ENCODE data around the gene CCND1. TPM values are rescaled to one million over a fixed set of nuclear protein-coding genes. Genes with fewer than 3 reads are reported as not detected.

Gene CCND1
- 100 to 1,000 TPM; 108 to 259 (median 168) TPM for total RNA-seq

DNA sequence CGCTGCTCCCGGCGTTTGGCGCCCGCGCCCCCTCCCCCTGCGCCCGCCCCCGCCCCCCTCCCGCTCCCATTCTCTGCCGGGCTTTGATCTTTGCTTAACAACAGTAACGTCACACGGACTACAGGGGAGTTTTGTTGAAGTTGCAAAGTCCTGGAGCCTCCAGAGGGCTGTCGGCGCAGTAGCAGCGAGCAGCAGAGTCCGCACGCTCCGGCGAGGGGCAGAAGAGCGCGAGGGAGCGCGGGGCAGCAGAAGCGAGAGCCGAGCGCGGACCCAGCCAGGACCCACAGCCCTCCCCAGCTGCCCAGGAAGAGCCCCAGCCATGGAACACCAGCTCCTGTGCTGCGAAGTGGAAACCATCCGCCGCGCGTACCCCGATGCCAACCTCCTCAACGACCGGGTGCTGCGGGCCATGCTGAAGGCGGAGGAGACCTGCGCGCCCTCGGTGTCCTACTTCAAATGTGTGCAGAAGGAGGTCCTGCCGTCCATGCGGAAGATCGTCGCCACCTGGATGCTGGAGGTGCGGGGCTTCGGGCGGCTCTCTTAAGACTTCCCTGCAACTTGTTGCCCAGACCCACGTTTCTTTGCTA is at the start of gene CCND1:
TSS of gene CCND1 (plus strand) at position 162 of the 587 bp plus-strand sequence. CDS start at position 320, 158 bp downstream.
- WGBS, 2 donors: 1 to 2% methylated on average over 33 to 37 of the region's 49 CpGs
- H3K4me3 ChIP-seq: peak within 1 kb of the TSS; percentile 59 to 81 (median 68)
- TF ChIP-seq POLR2A (IDR thresholded peaks at IDR 0.05): peak; percentile 46 to 58
- TF ChIP-seq, protein P1, sequence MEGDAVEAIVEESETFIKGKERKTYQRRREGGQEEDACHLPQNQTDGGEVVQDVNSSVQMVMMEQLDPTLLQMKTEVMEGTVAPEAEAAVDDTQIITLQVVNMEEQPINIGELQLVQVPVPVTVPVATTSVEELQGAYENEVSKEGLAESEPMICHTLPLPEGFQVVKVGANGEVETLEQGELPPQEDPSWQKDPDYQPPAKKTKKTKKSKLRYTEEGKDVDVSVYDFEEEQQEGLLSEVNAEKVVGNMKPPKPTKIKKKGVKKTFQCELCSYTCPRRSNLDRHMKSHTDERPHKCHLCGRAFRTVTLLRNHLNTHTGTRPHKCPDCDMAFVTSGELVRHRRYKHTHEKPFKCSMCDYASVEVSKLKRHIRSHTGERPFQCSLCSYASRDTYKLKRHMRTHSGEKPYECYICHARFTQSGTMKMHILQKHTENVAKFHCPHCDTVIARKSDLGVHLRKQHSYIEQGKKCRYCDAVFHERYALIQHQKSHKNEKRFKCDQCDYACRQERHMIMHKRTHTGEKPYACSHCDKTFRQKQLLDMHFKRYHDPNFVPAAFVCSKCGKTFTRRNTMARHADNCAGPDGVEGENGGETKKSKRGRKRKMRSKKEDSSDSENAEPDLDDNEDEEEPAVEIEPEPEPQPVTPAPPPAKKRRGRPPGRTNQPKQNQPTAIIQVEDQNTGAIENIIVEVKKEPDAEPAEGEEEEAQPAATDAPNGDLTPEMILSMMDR (IDR thresholded peaks at IDR 0.05): peak in 1 of 5 experiments; percentile 15
- peak in 1 of 2 donors; percentile 87 for TF ChIP-seq EP300 (IDR thresholded peaks at IDR 0.05)
- peak in 1 of 2 donors; percentile 32 for DNase-seq (ENCODE audit: low spot score in 2 of 2)
- no peaks in the 10 kb centered on the region for H3K9me3 ChIP-seq
- peaks cover 0 to 23% of the 10 kb centered on the region in 2 donors for H3K27me3 ChIP-seq
- peaks cover 0 to 84% (median 61%) of the 10 kb centered on the region in 4 donors for H3K4me1 ChIP-seq
- H3K27ac ChIP-seq: peak within 1 kb of the TSS; percentile 79 to 94 (median 88)
- H3K36me3 ChIP-seq: peaks cover 0 to 8% (median 0%) of the 10 kb centered on the region in 3 donors

- H3K4me1 ChIP-seq: no peaks in the 10 kb centered on the region
- WGBS, 2 donors: 83 to 89% methylated on average over 28 to 29 of the region's 31 CpGs
Observed at GRCh38 chr11:69592986-69593650, 47.8 kb upstream of the CCND1 start.

GRCh38 chr11:69593851-69594250 is 47.1 kb upstream of the CCND1 start:
- WGBS, 2 donors: 91 to 92% methylated on average over 6 of the region's 6 CpGs
- no peaks in the 10 kb centered on the region for H3K4me1 ChIP-seq
- no peaks in the 10 kb centered on the region for H3K27me3 ChIP-seq

More at GRCh38 chr11:69592986-69593650, 47.8 kb upstream of the CCND1 start:
- H3K4me3 ChIP-seq: no peak overlapping the region
- no peak overlapping the region for H3K27ac ChIP-seq
- DNase-seq (ENCODE audit: low spot score in 2 of 2): no peak
- no peak for TF ChIP-seq POLR2A (IDR thresholded peaks at IDR 0.05)
- no peak for TF ChIP-seq EP300 (IDR thresholded peaks at IDR 0.05)
- H3K9me3 ChIP-seq: peaks cover 0 to 5% (median 0%) of the 10 kb centered on the region in 4 donors
- no peaks in the 10 kb centered on the region for H3K27me3 ChIP-seq
- H3K36me3 ChIP-seq: no peaks in the 10 kb centered on the region

DNA sequence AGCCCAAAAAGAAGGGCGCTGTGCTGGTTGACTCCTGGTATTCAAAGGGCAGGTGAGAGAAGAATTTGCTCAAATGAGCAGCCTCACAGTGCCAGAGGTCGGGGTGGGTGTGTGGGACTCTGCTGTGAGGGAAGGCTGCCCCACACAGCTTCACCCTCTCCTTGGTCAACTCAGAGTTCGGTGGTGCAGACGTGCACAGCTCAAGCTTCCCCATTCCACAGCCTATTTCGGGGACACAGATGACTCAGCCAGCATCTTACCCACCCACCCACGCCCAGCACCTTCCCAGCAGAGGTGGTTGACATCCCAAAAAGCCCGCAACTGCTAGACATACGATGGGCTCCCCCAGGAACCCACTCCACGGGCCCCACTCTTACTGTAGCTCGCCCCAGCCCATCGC is 46.5 kb upstream of the CCND1 start:
- H3K27me3 ChIP-seq: no peaks in the 10 kb centered on the region
- H3K9me3 ChIP-seq: peaks cover 0 to 5% (median 0%) of the 10 kb centered on the region in 4 donors
- H3K36me3 ChIP-seq: no peaks in the 10 kb centered on the region
- WGBS, 2 donors: 90 to 96% methylated on average over 7 to 11 of the region's 11 CpGs
- no peak overlapping the region for H3K27ac ChIP-seq
- DNase-seq (ENCODE audit: low spot score in 2 of 2): no peak
- no peak overlapping the region for H3K4me3 ChIP-seq
- TF ChIP-seq, protein P1 (IDR thresholded peaks at IDR 0.05): no peak
- TF ChIP-seq EP300 (IDR thresholded peaks at IDR 0.05) (no peak), POLR2A (IDR thresholded peaks at IDR 0.05) (no peak)
- no peaks in the 10 kb centered on the region for H3K4me1 ChIP-seq

More at GRCh38 chr11:69593851-69594250, 47.1 kb upstream of the CCND1 start:
- H3K9me3 ChIP-seq: peaks cover 0 to 5% (median 0%) of the 10 kb centered on the region in 4 donors
- TF ChIP-seq EP300 (IDR thresholded peaks at IDR 0.05) (no peak), POLR2A (IDR thresholded peaks at IDR 0.05) (no peak)
- no peaks in the 10 kb centered on the region for H3K36me3 ChIP-seq
- H3K4me3 ChIP-seq: no peak overlapping the region
- H3K27ac ChIP-seq: no peak overlapping the region
- no peak for DNase-seq (ENCODE audit: low spot score in 2 of 2)

DNA sequence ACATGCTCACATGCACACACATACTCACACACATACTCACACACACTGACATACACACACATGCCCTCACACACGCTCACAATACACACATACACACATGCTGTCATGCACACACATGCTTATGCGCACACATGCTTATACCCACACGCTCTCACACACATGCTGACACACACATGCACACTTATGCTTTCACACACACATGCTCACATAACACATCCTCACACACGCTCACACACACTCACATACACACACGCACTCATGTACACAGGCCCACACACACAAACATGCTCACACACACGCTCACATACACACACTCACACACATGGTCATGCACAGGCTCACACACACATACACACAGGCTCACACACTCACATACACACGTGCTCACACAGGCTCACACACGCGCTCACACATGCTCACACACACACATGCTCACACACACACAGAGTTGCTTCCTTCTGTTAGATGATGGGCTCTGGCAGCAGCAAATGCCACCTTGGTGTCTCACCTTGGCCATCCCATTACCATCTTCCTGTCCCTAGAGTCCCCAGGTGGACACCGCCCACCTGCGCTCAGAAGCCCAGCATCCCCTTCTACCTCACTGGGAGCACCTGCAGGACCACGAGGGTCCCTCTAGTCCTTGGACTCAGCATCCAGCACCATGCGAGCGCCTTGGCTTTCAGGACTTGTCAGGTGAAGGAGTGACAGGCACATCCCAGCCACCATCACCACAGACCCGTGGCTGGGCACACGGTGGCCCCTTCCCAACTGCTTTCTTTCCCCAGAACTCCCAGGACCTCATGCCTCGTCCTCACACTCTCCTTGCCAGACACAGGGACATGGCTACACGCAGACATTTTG is 44.9 kb upstream of the CCND1 start:
- no peak for DNase-seq (ENCODE audit: low spot score in 2 of 2)
- WGBS, 2 donors: 84 to 85% methylated on average over 18 of the region's 18 CpGs
- Histone ChIP-seq H3K36me3 (no peaks in the 10 kb centered on the region), H3K27ac (no peak overlapping the region), H3K4me1 (no peaks in the 10 kb centered on the region), H3K4me3 (no peak overlapping the region), H3K9me3 (peaks cover 0 to 5% (median 0%) of the 10 kb centered on the region in 4 donors), H3K27me3 (no peaks in the 10 kb centered on the region)
- TF ChIP-seq, protein P1 (IDR thresholded peaks at IDR 0.05): no peak
- TF ChIP-seq POLR2A (IDR thresholded peaks at IDR 0.05) (no peak), EP300 (IDR thresholded peaks at IDR 0.05) (no peak)
